GM20000 (cell line): ENCODE results near the gene SLC2A4.

Experiments used
- DNase-seq: peaks from one replicate; pipeline ENCODE4 v3.0.0; 2012; ENCODE audit warnings: low spot score
- CTCF ChIP-seq: IDR thresholded peaks from 2 replicates; pipeline ENCODE4 v1.5.1; 2012; ENCODE audit warnings: mild to moderate bottlenecking, control low read depth; ENCODE audit errors: extremely low read depth, missing control alignments

SLC2A4 gene

DNA sequence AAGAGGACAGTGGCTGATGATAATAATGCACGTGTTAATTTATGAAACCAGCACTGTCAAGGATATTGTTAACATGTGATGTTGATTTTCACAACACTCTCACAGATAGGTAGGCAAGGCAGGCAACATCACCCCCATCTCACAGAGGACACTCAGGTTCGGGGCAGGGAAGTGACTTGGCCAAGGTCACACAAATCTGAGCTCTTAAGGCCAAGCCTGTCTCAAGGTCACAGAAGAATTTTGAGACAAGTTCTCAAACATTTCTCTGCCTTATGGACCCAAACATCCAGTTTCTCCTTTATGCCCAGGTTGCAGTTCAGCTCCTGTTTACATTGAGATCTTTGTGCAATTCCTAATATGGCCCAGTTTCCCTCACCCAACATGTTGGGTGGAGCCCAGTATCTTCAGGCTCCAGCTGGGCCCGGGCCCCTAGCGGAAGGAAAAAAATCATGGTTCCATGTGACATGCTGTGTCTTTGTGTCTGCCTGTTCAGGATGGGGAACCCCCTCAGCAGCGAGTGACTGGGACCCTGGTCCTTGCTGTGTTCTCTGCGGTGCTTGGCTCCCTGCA, 1.3 kb downstream of the SLC2A4 start:
- TF ChIP-seq CTCF, result no peak
- peak; percentile 36 for DNase-seq

GRCh38 chr17:7283471-7284216, 2.1 kb downstream of the SLC2A4 start:
- DNase-seq, result peak; percentile 11
- no peak for TF ChIP-seq CTCF

- no peak for DNase-seq
- no peak for TF ChIP-seq CTCF
Measured at GRCh38 chr17:7284911-7285310, 3.4 kb downstream of the SLC2A4 start.

DNA sequence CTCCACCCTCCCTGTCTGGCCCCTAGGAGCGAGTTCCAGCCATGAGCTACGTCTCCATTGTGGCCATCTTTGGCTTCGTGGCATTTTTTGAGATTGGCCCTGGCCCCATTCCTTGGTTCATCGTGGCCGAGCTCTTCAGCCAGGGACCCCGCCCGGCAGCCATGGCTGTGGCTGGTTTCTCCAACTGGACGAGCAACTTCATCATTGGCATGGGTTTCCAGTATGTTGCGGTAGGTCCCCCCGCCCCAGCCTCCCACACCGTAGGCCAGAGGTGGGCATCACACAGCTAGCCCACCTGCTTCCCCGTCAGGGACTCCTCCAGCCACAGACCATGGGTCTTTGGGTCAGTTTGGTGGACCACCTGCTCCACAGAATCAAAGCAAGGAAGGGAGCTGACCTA, 4.2 kb downstream of the SLC2A4 start:
- TF ChIP-seq CTCF, result no peak
- no peak for DNase-seq

DNA sequence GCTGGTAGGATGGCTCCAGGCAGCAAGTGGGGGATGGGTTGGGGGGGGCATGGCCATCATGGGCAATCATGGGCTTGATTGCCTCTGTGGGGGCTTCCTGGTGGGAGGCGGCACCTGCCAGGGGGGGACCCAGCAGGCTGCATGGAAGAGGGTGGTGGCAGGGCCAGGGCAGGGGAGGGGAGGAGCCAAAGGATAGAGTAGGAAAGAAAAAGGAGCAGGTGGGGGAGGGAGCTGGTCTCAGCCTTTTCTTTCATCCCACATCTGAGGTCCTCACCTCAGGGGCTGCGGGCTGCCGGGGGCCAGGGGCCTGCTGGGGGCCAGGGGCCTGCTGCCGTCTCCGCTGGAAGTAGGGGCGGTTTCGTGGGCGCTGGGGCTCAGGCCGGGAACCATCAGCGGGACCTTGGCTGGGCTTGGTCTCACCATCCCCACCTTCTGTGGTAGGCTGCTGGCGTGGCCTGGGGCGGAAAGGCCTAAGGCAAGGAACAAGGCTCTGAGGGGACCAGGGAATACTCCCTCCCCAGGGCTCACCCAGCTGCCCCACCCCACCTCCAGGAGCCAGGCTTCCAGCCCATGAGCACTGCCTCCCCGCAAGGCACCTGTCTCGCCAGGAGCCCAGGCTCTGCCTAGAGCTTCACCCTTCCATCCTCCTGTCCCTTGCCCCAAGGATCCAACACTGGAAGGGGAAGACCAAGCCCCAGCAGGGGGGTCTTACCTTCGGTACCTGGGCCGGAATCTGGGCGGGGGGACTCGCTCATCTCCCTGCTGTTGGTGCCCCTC, 7.9 kb downstream of the SLC2A4 start:
- TF ChIP-seq CTCF, result no peak

DNA sequence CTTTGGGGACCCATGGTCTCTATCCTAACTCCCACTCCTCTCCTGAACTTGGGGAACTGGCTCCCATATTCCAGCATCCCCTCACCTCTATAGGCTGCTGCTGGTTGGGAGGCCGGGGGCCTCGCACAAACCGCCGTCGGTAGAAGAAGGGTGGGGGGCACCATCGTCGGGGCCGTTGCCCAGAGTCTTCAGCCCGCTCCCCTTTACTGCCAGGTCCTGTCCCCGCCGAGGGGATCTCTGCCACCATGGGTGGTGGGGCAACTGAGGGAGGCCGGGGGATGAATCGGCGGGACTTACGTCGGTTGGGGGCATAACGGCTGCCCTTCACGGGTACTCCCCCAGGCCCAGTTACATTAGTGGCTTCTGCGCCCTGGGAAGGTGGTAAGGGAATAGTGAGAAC, 8.6 kb downstream of the SLC2A4 start:
- no peak for TF ChIP-seq CTCF
- no peak for DNase-seq

More for the DNA sequence above, 7.9 kb downstream of the SLC2A4 start:
- DNase-seq, result no peak

DNA sequence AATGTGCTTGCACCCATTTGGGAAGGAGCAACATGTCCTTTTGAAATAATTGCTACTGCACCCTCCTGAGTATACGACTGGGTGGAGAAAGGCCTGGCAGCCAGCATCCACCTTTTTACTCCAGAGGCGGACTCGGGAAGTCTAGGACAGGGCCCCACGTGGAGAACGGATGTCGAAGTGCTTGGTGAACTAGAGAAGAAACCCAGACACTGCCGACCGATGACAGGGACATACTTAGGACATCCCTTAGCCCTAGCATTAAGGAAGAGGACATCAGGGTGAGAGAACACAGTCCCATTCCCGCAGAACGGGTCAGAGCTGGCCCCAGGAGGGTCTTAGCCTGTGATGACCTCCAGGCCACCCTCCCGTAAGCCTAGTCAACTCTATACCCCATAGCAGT, 9.2 kb downstream of the SLC2A4 start:
- DNase-seq, result no peak
- no peak for TF ChIP-seq CTCF
